ENCODE measurements around the gene FOXRED2. TPM values are rescaled to one million over a fixed set of nuclear protein-coding genes. Genes with fewer than 3 reads are reported as not detected.

Gene FOXRED2
- total RNA-seq, 6 donors from 2014 or later, result 6.0 to 27.2 (median 12.9) TPM

- no peak for TF ChIP-seq EP300 (IDR thresholded peaks at IDR 0.05)
- no peak for TF ChIP-seq POLR2A (IDR thresholded peaks at IDR 0.05)
- TF ChIP-seq CTCF (IDR thresholded peaks at IDR 0.05), result no peak
- Histone ChIP-seq H3K27me3 (no peaks in the 10 kb centered on the region), H3K4me1 (peaks cover 50 to 65% (median 62%) of the 10 kb centered on the region in 4 donors), H3K4me3 (no peak overlapping the region), H3K36me3 (peaks cover 2 to 37% (median 15%) of the 10 kb centered on the region in 4 donors), H3K27ac (peak overlapping the region; percentile 25 to 95 (median 66)), H3K9me3 (no peaks in the 10 kb centered on the region)
- no peak for ATAC-seq (ENCODE audit: low FRiP score in 2 of 2)
- no peak for DNase-seq
- WGBS, 2 donors, result 81 to 85% methylated on average over 14 of the region's 14 CpGs
These were observed 37.6 kb downstream of the FOXRED2 start for GRCh38 chr22:36469094-36469710.

DNA sequence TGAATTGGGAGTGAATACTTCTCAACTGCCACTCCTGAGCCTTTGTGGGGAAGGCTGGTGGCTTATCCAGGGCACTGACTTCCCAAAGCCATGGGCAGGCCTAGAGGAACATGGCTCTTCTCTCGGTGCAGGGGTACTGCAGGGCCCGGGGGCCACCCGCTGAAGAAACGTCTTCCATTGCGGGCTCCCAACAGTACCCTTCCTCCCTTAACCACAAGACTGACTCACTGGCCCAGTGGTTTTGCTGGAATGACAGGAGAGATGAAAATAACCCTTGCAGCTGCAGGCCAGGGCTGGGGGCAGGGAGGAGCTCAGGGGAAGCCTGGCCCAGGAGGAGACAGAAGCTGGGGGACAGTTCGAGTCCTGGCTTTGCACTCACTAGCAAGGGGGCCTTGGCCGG, 38.9 kb downstream of the FOXRED2 start:
- Histone ChIP-seq H3K9me3 (no peaks in the 10 kb centered on the region), H3K4me1 (peaks cover 53 to 71% (median 67%) of the 10 kb centered on the region in 4 donors), H3K27me3 (no peaks in the 10 kb centered on the region), H3K4me3 (no peak overlapping the region), H3K36me3 (peaks cover 0 to 26% (median 6%) of the 10 kb centered on the region in 4 donors), H3K27ac (peak overlapping the region; percentile 43 to 95 (median 90))
- TF ChIP-seq EP300 (IDR thresholded peaks at IDR 0.05), result no peak
- TF ChIP-seq CTCF (IDR thresholded peaks at IDR 0.05), result no peak
- TF ChIP-seq POLR2AphosphoS5 (IDR thresholded peaks at IDR 0.05), result no peak
- no peak for TF ChIP-seq POLR2A (IDR thresholded peaks at IDR 0.05)
- DNase-seq (peak in 1 of 2 donors; percentile 28), ATAC-seq (ENCODE audit: low FRiP score in 2 of 2) (peak in 1 of 2 donors; percentile 40)
- 69 to 76% methylated on average over 2 to 7 of the region's 7 CpGs for WGBS, 2 donors

- no peaks in the 10 kb centered on the region for H3K27me3 ChIP-seq
- H3K4me1 ChIP-seq, result peaks cover 57 to 76% (median 74%) of the 10 kb centered on the region in 4 donors
- no peaks in the 10 kb centered on the region for H3K9me3 ChIP-seq
- H3K4me3 ChIP-seq, result no peak overlapping the region
- DNase-seq (peak; percentile 31 to 61), ATAC-seq (ENCODE audit: low FRiP score in 2 of 2) (no peak)
- TF ChIP-seq POLR2A (IDR thresholded peaks at IDR 0.05) (no peak), EP300 (IDR thresholded peaks at IDR 0.05) (no peak), POLR2AphosphoS5 (IDR thresholded peaks at IDR 0.05) (no peak), CTCF (IDR thresholded peaks at IDR 0.05) (no peak)
- H3K27ac ChIP-seq, result peak overlapping the region; percentile 84 to 95 (median 90)
- peaks cover 0 to 19% (median 2%) of the 10 kb centered on the region in 4 donors for H3K36me3 ChIP-seq
- 49 to 60% methylated on average over 14 of the region's 14 CpGs for WGBS, 2 donors
These were observed 39.6 kb downstream of the FOXRED2 start for GRCh38 chr22:36467042-36467810.

DNA sequence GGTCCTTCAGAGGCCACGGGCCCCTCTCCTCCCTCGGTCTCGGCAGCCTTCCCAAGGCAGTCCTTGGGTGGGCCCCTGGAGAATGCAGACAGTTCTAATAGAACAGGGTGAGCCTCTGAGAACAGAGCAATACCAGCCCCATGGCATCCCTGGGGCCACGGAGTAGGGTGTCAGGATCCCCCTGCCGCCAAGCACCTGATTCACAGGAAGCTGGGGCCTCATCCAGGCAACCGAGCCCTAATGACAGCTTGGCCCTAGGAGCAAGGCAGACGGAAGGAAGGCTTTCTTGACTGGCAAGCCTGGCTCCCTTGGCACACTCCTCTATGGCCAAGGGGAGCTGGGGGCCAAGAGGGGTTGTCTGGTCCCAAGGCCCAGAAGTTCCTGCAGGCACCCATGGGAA, 40.6 kb downstream of the FOXRED2 start:
- WGBS, 2 donors, result 80 to 83% methylated on average over 5 to 7 of the region's 7 CpGs
- no peaks in the 10 kb centered on the region for H3K27me3 ChIP-seq
- peaks cover 0 to 12% (median 2%) of the 10 kb centered on the region in 4 donors for H3K36me3 ChIP-seq
- H3K27ac ChIP-seq, result peak overlapping the region; percentile 84 to 95 (median 90)
- H3K4me1 ChIP-seq, result peaks cover 65 to 85% (median 83%) of the 10 kb centered on the region in 4 donors
- TF ChIP-seq EP300 (IDR thresholded peaks at IDR 0.05) (no peak), CTCF (IDR thresholded peaks at IDR 0.05) (no peak), POLR2A (IDR thresholded peaks at IDR 0.05) (no peak), POLR2AphosphoS5 (IDR thresholded peaks at IDR 0.05) (no peak)
- H3K9me3 ChIP-seq, result no peaks in the 10 kb centered on the region
- DNase-seq (no peak), ATAC-seq (ENCODE audit: low FRiP score in 2 of 2) (no peak)
- H3K4me3 ChIP-seq, result no peak overlapping the region
